WI38 (cell line): Measurements from ENCODE around the gene CRTAC1.

Experiments
- H3K4me3 ChIP-seq: 2 replicates; pipeline ENCODE4 v1.5.1; 2011; ENCODE audit warnings: low read depth, mild to moderate bottlenecking, control low read depth, low read length
- CTCF ChIP-seq: IDR thresholded peaks from 2 replicates; pipeline ENCODE4 v1.5.1; 2012; ENCODE audit warnings: low read depth, mild to moderate bottlenecking, control low read depth, low read length

Gene CRTAC1

DNA sequence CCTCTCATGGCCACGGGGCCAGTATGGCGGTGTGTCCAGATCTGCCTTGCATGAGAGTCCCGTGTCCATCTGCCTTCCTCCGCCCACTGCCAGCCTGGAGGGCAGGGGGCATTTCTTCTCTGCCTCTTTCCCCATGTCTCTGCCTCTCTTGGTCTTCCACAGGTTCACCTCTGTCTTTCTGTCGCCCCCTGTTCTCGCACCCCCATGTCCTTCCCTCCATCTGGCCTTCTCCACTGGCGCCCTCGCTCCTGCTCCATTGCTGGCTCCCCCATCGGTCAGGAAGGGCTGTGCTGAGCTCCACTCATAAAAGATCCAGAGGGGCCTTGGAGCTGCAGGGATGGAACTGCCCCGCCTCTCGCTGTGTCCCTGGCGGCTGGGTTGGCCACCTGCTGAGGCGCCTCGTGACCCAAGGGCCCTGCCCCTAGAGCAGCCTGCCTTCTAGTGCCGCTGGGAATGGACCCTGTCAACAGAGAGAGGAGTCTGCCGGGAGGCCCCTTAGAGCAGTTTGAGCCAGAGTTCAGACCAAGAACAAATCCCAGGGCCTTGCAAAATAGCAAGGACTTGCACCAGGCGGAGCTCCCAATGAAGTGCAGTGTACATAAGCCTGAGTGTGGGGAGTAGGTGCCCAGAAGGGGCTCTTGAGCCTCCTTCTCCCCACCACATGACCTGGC lies 138.8 kb downstream of the CRTAC1 start:
- TF ChIP-seq CTCF = no peak
- no peak overlapping the region for H3K4me3 ChIP-seq

GRCh38 chr10:97889461-97890265 lies 140.8 kb downstream of the CRTAC1 start:
- H3K4me3 ChIP-seq = no peak overlapping the region
- TF ChIP-seq CTCF = no peak

- TF ChIP-seq CTCF = no peak
- H3K4me3 ChIP-seq = no peak overlapping the region
Observed at GRCh38 chr10:97888641-97889262, 141.7 kb downstream of the CRTAC1 start.

DNA sequence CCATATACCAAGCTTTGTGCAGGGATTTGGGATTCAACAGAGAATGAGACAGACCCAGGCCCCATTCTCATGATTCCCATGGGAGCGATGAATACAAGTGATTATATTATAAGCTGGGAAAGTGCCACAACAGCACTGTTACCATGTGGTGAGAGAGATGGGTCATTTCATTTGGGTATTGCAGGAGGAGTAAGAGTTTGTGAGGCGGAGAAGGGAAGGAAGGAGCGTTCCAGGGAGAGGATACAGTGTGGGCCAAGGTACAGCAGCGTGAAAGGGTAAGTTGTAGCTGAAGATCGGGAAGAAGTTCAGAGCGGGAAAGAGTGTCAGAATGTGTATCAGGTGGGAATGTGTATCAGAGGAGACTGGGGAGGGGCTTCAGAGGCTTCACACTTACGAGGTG lies 142.3 kb downstream of the CRTAC1 start:
- no peak overlapping the region for H3K4me3 ChIP-seq
- no peak for TF ChIP-seq CTCF

DNA sequence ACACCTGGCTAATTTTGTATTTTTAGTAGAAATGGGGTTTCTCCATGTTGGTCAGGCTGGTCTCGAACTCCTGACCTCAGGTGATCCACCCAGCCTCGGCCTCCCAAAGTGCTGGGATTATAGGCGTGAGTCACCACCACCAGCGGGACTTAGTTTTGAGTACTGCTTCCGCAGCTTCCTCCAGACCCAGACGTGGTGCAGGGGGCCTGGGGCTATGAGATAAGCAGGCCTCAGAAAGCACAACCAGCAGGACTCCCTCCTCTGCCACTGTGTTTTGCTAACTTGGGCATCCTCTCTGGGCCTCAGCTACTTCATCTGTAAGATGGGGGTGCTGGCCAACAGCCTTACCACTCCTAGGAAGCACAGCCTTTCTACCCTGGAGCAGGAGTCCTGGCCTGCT lies 143.0 kb downstream of the CRTAC1 start:
- no peak overlapping the region for H3K4me3 ChIP-seq
- TF ChIP-seq CTCF = no peak

DNA sequence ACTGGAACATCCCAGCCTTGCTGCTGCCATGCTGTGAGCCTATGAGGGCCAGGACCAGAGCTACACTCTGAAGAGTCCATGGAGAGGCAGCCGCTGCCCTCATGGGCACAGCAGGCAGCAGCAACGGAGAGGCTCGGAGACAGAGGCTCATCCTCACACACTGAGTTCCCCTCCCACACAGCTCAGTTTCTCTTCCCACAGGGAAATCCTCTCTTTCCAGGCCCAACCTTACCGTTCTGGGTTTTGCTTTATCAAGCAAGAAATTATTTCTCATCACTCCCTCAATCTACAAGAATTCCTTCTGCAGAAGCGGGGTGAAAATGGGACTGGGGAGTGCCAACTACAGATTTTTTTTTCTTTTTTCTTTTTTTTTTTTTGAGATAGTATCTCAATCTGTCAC lies 144.1 kb downstream of the CRTAC1 start:
- TF ChIP-seq CTCF = no peak
- no peak overlapping the region for H3K4me3 ChIP-seq

DNA sequence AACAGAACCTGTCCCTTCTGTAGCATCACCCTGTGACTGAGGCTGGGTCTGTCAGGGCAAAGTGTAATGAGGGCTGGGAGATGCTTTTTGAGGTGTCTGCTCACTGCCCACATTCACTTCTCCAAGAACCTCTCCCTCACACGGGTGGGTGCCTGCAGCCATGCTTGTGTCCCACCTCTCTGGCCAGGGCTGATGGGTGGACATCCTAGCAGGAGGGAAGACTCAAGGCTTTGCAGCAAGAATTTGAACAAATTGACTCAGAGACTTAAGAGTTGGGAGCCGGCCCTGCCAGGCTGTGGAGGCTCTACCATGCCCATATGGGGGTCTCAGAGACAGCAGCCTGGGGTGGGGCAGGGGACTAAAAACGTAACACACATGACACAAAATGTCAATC lies 147.3 kb downstream of the CRTAC1 start:
- no peak overlapping the region for H3K4me3 ChIP-seq
- TF ChIP-seq CTCF = no peak
